ENCODE data around the gene CTXN1.
"Not testable (repeated sequence)": the region's sequence is repeated elsewhere in the genome, so short reads cannot be mapped to it uniquely, and the experiment has no call there.

CTXN1 gene

GRCh38 chr19:7921967-7922835 is 3.7 kb downstream of the CTXN1 start:
- DNase-seq (no peak), ATAC-seq (no peak)
- Mint-ChIP-seq H3K27me3 (peaks cover 29% of the 10 kb centered on the region), H3K9me3 (no peaks in the 10 kb centered on the region), H3K4me1 (peaks cover 73% of the 10 kb centered on the region), H3K27ac (peak overlapping the region in 1 of 2 donors; percentile 54), H3K4me3 (peak overlapping the region in 1 of 2 donors; percentile 44)

DNA sequence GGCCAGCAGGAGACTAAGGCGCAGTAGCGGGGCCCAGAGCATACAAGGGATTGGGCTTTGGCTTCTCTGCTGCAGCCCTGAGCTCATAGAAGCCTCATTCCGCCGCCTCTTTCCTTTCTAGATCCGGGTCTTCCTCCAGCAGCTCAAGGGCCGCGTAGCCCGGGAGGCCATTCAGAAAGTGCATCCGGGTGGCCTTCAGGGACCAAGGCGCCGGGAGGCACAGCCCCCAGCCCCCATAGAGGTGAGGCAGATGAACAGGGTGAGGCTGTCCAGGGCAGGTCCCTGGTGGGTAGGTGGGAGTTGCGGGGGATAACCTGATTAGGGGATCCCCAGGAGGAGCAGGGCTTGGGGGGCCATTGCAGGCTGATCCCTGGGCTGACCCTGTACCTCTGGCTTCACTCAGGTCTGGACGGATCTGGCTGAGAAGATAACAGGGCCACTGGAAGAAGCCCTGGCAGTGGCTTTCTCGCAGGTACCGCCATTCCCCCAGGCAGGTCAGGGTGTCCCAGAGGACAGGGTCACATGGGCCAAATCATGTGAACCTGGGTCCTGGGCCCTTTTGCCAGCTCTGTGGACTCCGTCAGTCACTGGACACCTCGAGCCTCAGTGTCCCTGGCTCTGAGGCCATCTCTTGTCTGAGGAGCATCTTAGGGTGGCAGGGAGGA is 4.5 kb downstream of the CTXN1 start:
- H3K4me3 Mint-ChIP-seq, result peak overlapping the region; percentile 84 to 93
- peak overlapping the region in 1 of 2 donors; percentile 67 for H3K27ac Mint-ChIP-seq
- peaks cover 36% of the 10 kb centered on the region for H3K27me3 Mint-ChIP-seq
- H3K4me1 Mint-ChIP-seq, result peaks cover 74% of the 10 kb centered on the region
- ATAC-seq (no peak), DNase-seq (no peak)
- H3K9me3 Mint-ChIP-seq, result no peaks in the 10 kb centered on the region

- Mint-ChIP-seq H3K9me3 (no peaks in the 10 kb centered on the region), H3K4me1 (peaks cover 75% of the 10 kb centered on the region), H3K27ac (peak overlapping the region; percentile 64 to 89), H3K27me3 (peaks cover 41% of the 10 kb centered on the region), H3K4me3 (peak overlapping the region; percentile 84 to 93)
- DNase-seq, result peak; percentile 95 to 96
- ATAC-seq, result peak; percentile 47
Measured at GRCh38 chr19:7920519-7921301, 5.2 kb downstream of the CTXN1 start.

DNA sequence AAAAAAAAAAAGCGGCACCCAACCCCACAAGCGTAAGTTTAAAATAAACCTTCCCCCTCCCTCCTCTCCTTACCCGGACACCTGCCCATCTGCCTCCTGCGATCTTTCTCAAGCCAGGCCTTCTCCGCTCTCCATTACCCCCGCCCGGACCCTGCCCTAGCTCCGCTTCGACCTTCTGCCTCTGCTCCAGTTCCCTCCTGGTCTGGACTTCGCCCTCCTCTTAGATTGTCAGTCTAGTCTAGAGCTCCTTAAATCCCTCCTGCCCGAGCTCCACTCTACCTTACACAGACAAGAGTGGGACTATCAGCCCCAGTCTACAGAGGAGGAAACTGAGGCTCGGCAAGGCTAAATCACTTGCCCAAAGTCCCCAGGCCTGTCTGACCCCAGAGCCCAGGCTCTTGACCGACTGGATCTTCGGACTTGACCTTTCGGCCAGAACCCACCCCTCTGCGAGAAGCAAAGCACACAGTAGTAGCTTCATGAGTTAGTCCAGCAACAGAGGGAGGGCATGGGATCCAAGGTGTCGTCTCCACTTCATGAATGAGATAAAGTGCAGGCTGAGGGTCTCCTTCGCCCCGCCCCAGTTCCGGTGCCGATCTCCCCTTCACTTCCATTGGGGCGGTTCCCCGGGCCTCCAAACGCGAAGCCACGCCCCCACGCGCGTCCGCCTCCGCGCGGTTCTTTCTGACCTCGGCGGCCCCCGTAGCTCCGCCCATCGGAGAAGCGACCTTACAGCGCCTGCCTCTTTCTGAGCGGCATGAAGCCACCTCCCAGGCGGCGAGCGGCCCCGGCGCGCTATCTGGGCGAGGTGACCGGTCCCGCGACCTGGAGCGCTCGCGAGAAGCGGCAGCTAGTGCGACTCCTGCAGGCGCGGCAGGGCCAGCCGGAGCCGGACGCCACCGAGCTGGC is 6.1 kb downstream of the CTXN1 start, which contains the start of gene SNAPC2:
Gene SNAPC2 (plus strand): TSS at position 729 of the 909 bp plus-strand sequence. CDS start 29 bp downstream, at position 758.
- peaks cover 77% of the 10 kb centered on the region for H3K4me1 Mint-ChIP-seq
- peak within 1 kb of the TSS; percentile 64 to 89 for H3K27ac Mint-ChIP-seq
- peak; percentile 98 for DNase-seq
- ATAC-seq, result peak; percentile 74
- H3K9me3 Mint-ChIP-seq, result no peaks in the 10 kb centered on the region
- peak within 1 kb of the TSS; percentile 84 to 93 for H3K4me3 Mint-ChIP-seq
- H3K27me3 Mint-ChIP-seq, result peaks cover 49% of the 10 kb centered on the region

DNA sequence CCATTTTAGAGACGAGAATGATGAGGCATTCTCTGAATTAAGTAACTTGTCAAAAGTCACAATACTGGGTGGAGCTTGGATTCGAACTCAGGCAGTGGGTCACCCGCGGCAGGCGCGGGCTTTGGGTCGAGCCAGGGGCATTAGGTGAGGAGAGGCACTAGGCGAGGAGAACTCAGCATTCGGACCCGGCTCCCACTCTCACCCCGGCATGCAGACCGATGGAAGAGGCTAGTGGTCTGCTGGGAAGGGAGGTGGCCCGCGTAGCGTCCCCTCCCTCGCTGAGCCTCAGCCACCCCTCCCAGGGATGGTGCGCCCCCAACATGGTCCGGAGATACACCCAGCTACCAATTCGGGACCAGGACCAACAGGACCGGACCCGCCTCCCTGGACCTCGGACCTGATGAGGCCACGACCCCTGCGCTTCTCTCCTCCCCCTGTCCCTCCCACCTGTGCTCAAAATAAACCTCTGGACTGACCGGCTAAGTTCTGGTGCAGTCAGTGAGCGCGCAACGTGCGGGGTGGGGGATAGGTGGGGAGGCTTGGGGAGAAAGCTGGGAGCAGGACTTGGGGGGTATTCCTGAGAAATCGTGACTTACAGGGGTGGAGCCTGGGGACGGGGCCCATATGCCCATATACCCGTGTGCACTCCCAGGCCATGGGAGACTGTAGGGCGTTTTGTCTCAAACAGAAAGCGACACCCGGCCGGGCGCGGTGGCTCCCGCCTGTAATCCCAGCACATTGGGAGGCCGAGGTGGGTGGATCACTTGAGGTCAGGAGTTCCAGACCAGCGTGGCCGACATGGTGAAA is 7.1 kb downstream of the CTXN1 start:
- DNase-seq (no peak), ATAC-seq (no peak)
- peak overlapping the region; percentile 84 to 93 for H3K4me3 Mint-ChIP-seq
- no peaks in the 10 kb centered on the region for H3K9me3 Mint-ChIP-seq
- H3K4me1 Mint-ChIP-seq, result peaks cover 67% of the 10 kb centered on the region
- peaks cover 53% of the 10 kb centered on the region for H3K27me3 Mint-ChIP-seq
- no peak overlapping the region for H3K27ac Mint-ChIP-seq

DNA sequence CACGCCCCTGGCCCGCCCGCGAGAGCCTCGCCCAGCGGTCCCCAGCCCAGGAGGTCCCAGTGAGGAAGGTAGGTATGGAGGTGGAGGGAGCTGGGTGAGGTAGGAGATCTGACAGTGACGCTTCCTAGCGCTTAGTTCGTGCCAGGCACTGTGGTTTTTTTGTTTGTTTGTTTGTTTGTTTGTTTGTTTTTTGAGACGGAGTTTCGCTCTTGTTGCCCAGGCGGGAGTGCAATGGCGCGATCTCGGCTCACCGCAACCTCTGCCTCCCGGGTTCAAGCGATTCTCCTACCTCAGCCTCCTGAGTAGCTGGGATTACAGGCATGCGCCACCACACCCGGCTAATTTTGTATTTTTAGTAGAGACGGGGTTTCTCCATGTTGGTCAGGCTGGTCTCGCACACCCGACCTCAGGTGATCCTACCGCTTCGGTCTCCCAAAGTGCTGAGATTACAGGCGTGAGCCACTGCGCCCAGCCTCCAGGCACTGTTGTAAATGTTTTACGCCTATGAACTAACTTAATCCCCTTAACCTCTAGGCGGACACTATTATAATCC is 7.8 kb downstream of the CTXN1 start:
- peaks cover 64% of the 10 kb centered on the region for H3K4me1 Mint-ChIP-seq

GRCh38 chr19:7917267-7918061 is 8.5 kb downstream of the CTXN1 start:
- H3K4me3 Mint-ChIP-seq, result peak overlapping the region; percentile 68 to 82
- peaks cover 53% of the 10 kb centered on the region for H3K27me3 Mint-ChIP-seq
- peak; percentile 61 for ATAC-seq
- DNase-seq, result peak; percentile 73
- H3K4me1 Mint-ChIP-seq, result peaks cover 64% of the 10 kb centered on the region
- H3K9me3 Mint-ChIP-seq, result no peaks in the 10 kb centered on the region
- peak overlapping the region; percentile 34 to 61 for H3K27ac Mint-ChIP-seq

More for the DNA sequence above, 7.8 kb downstream of the CTXN1 start:
- peak overlapping the region in 1 of 2 donors; percentile 61 for H3K27ac Mint-ChIP-seq
- peaks cover 53% of the 10 kb centered on the region for H3K27me3 Mint-ChIP-seq
- ATAC-seq, DNase-seq, H3K9me3 Mint-ChIP-seq: not testable (repeated sequence)
- H3K4me3 Mint-ChIP-seq, result peak overlapping the region; percentile 68 to 82

DNA sequence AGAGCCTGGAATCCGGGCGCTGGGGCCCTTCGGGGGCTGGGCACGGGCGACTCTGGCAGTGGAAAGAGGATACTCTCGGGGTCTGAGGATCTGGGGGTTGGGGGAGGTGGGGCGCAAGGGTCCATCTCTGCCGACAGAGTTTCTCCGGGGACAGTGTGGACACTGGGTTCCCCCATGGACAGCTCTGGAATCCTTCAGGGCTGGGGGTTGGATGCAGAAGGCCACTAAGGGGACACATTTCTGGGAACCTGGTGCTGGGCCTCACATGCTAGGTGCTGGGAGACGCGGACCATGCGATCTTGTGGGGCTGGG is 9.0 kb downstream of the CTXN1 start:
- ATAC-seq (no peak), DNase-seq (no peak)
- Mint-ChIP-seq H3K4me1 (peaks cover 60% of the 10 kb centered on the region), H3K4me3 (peak overlapping the region; percentile 68 to 77), H3K9me3 (no peaks in the 10 kb centered on the region), H3K27ac (peak overlapping the region; percentile 34 to 46), H3K27me3 (peaks cover 53% of the 10 kb centered on the region)

DNA sequence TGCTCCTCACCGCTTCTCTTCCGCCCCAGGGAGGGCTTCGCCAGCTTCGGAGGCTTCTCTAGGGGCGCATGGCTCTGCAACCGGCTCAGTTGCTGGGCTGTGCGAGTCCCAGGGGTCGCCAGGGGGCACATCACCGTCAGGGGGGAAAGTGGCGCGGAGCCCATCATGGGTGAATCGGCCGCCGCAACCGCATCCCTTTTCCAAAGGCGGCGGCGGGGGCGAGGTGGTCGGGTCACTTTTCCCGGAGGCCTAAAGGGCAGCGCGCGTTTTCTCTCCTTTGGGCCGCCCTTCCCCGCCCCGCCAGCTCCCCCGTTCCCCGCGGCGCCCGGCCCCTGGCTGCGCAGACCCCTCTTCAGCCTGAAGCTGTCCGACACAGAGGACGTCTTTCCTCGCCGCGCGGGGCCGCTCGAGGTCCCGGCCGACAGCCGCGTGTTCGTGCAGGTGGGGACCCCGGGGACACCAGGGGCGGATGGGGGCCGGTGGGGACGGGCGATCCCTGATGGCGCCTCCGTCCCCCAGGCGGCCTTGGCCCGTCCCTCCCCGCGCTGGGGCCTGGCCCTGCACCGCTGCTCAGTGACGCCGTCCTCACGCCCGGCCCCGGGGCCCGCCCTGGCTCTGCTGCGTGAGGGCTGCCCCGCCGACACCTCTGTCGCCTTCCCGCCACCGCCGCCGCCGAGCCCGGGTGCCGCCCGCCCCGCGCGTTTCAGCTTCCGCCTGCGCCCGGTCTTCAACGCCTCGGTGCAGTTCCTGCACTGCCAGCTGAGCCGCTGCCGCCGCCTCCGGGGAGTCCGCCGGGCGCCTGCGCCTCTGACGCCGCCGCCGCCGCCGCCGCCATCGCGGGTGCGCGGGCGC is 9.6 kb downstream of the CTXN1 start:
- ATAC-seq, result peak; percentile 34
- Mint-ChIP-seq H3K27me3 (peaks cover 53% of the 10 kb centered on the region), H3K4me3 (peak overlapping the region; percentile 68 to 77), H3K9me3 (no peaks in the 10 kb centered on the region), H3K4me1 (peaks cover 55% of the 10 kb centered on the region), H3K27ac (peak overlapping the region in 1 of 2 donors; percentile 48)
- peak; percentile 64 to 69 for DNase-seq

DNA sequence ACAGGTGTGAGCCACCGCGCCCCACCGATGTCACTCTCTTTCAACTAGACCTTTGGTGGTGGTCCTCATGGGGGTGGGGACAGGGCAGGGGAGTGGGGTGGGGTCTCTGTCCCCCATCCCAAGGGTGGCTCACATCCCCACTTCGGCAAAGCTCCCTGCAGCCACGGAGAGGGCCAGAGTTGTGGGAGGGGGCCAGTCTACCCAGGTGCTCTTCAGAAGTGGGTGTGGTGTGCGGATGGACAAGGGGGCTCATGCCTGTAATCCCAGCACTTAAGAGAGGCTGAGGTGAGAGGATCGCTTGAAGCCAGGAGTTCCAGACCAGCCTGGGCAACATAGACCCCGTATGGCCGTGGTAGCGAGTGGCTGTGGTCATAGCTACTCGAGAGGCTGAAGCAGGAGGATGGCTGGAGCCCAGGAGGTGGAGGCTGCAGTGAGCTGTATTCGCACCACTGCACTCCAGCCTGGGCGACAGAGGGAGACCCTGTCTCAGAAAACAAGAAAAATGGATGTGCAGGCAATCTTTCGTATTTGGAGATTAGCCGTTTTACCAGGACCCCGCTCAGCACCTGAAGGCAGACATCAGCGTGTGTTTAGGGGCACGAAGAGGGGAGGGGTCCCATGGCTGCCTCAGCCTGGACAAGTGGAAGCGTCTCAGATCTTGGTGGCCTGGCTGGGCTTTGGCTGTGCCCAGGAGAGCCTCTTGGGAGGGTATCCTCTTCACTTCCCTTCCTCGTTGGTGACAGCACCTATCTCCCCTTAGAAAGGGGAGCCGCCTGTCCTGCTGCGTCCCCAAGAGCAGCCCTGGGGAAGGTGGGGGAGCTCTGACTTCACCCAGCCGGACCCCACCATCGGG is 10.5 kb downstream of the CTXN1 start:
- no peak for DNase-seq

DNA sequence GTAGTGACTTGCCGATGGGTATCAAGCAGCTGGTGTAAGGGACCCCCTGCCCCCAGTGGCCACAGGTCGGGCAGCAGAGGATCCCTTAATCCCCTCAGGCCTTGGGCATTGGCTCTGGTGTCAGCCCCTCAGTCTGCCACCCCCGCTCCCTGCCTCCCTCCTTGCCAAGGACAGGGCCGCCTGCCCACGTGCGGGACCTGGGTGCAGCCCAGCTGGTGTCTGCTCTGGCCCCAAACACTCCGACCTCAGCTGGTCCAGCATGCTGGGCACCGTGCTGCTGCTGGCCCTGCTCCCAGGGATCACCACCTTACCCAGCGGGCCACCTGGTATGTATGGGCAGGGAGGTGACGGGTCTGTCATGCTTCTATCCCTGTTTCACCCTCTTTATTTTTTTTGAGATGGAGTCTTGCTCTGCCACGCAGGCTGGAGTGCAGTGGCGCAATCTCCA is 11.3 kb downstream of the CTXN1 start, which contains the start of gene TGFBR3L:
Gene TGFBR3L (plus strand): TSS at position 233 of the 448 bp plus-strand sequence.
- Mint-ChIP-seq H3K27ac (no peak within 1 kb of the TSS), H3K9me3 (no peaks in the 10 kb centered on the region), H3K4me1 (peaks cover 40% of the 10 kb centered on the region), H3K4me3 (peak within 1 kb of the TSS; percentile 68 to 77), H3K27me3 (peaks cover 48% of the 10 kb centered on the region)
- ATAC-seq (no peak), DNase-seq (no peak)

More for the DNA sequence above, 10.5 kb downstream of the CTXN1 start:
- no peaks in the 10 kb centered on the region for H3K9me3 Mint-ChIP-seq
- peaks cover 48% of the 10 kb centered on the region for H3K4me1 Mint-ChIP-seq
- peaks cover 53% of the 10 kb centered on the region for H3K27me3 Mint-ChIP-seq
- no peak for ATAC-seq
- no peak overlapping the region for H3K27ac Mint-ChIP-seq
- peak overlapping the region; percentile 68 to 77 for H3K4me3 Mint-ChIP-seq

Measured in stimulated activated naive CD8-positive, alpha-beta T cell treated with anti-CD3 and anti-CD28 coated beads, Interleukin-15, amount 100 ng/mL, for 72 hours (primary cell).